Activated CD4-positive, alpha-beta T cell treated with anti-CD3 and anti-CD28 coated beads for 4 hours (primary cell): Measurements from ENCODE around the gene FRAS1.

Experiments used
- DNase-seq, 2 donors: peaks; one replicate each; pipeline ENCODE4 v3.0.0-alpha.2; 2020

Gene FRAS1

DNA sequence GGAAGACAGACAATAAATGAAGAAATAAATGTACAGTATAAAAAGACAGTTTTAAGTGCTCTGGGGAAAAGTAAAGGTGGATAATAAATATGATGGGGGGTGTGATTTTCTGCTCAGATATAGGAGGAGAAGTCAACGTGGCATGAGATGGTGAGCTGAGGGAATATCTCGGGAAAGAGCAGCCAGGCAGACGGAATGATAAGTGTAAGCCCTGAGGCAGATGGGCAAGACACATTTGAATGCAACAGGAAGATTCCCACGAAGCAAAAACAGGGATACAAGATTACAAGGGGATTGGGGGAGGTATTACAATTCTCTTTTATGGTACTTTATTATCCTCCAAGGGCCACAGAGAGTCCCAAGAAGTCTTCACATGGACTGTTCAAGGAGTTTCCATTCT lies 505.6 kb downstream of the FRAS1 start:
- DNase-seq = no peak

GRCh38 chr4:78565971-78566372 lies 508.8 kb downstream of the FRAS1 start:
- DNase-seq = no peak

- no peak for DNase-seq
These were observed 509.8 kb downstream of the FRAS1 start for GRCh38 chr4:78566834-78567499.

- DNase-seq = no peak
These were observed 510.5 kb downstream of the FRAS1 start for GRCh38 chr4:78567500-78568060.

DNA sequence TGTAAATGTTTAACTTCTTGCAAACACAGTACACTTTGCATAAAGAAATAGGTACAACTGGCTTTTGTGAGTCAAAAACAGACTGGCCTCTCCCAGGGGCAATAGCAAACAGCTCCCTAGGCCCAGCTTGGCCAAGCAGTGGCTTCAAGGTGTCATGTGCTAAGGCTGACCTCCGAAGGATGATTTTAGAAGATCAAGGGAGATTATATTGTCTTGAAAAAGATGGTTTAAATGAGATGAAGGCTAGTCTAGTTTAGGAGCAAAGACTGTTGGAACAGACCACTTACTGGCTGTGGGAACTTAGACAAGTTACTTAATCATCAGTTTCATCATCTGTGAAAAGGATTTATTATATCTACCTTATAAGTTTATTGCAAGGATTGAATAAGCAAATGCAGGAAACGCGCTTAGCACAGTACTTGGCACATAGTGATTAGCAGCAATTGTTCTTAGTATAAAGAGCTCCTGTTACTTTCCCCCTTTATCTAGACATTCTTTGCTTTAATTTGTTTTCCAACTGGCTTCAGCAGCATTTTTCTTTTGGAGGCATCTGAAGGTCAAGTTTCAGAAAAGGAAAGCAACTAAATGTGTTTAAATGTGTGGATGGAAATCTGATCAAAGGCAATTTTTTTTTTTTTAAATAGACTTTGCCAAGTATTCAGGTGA lies 511.6 kb downstream of the FRAS1 start:
- no peak for DNase-seq

GRCh38 chr4:78569306-78569821 lies 512.2 kb downstream of the FRAS1 start:
- DNase-seq = no peak

DNA sequence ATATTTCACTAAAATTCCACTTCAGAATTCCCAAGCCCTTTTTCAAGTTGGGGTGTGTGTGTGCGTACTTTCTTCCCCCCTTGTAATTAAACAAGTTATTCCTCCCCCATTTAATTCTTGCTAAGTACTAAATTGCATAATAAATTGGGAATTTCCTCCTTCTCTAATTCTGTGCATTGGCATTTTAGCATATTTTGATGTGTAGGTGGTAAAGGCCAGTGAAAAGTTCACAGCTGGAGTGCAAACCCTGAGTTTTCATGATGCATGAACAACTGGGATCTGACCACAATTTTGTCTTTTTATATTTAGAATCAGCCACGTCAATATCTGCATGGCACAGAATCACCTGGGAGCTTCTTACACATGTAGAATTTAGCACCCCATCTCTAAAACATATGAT lies 513.0 kb downstream of the FRAS1 start:
- DNase-seq = no peak

DNA sequence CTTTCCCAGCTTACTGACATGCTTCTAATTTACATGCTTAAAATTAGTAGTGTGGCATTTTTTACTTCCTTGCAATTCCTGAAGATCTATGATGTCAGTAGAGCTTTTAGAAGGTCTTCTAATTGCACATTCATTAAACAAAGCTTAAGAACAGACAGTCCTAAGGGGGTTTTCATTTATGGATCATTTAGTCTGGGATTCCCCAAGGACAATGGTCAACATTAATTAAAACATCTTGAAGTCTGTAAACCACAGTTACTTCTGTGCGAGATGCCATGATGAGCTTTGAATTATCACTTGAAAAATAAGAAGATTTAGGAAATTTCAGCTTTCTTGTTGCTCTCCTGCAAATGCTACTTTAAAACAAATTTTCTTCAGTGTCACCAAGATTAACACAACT lies 514.7 kb downstream of the FRAS1 start:
- no peak for DNase-seq

DNA sequence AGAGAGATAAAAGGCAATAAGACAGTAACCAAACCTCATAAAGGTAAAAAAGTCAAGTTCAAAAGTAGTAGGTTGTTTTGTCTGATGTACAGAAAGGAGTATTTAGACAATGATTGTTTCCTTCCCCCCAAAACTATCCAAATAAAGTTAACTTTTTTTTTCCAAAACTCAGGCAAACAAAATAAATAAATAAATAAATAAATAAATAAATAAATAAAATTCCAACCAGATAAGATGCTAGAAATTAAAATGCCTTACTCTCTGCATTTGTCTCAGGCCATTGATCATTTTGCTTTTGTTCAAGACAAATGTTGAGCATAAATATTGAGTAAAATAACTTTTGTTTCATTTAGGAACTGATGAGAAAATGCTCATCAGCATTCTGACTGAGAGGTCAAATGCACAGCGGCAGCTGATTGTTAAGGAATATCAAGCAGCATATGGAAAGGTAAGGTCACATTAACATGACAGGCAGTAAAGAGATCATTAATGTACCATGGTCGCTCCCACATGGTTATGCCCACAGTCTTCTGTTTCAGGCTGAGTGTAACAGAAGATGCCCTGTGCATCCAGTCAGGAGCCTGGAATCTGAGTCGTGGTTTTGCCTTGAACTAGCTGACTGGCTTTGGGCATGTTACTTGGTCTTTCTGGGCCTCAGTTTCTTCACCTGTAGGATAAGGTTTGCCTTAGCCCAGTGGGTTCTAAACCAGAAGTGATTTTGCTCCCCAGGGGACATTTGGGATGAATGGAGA lies 521.7 kb downstream of the FRAS1 start:
- DNase-seq = no peak

DNA sequence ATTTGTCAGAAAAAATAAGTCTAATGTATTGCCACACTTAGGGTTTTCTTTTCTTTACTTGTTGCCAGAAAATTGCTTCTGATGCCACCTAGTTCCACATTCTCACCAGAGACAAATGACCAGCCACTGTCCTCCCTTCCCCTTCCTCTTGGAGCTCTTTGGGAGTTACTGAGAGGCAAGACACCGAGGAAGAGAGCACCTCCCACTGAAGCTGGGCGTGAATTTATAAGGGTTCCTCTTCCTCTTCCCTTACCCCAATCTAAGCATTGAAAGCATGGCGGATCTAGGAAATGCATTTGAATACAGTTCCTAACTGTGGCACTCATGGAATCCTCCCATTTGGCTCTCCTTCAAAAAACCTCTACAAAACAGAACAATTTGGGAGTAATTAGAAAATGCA lies 524.5 kb downstream of the FRAS1 start:
- no peak for DNase-seq

DNA sequence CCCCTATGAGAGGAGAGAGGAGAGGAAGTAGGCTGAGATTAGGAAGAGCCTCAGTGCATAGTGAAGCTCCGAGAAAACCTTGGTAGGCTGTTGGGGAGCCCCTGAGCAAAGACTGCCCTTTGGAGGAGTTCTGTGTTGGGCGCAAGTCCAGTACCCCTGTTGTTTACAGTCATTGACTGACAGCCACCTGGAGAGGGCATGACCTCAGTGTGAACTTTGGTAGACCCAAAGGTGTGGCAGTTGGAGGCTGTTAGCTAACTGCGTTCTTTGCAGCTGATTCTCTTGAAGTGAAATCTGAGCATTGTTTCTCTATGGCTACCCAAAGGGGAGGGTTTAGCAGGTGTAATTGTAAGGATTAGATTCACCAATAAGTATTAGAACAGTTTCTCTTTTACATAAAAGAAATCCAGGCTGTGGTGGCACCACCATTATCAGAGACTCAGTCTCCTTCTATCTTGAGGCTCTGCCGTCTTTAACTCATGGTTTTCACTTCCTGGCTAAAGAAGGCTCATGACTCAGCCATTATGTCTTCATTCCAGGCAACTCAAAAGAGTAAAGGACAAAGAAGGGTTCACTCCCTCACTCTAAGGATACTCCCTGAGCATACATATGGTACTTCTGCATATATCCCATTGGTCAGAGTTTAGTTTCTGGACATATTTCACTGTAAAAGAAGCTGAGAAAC lies 527.9 kb downstream of the FRAS1 start:
- no peak for DNase-seq

- no peak for DNase-seq
These were observed 528.5 kb downstream of the FRAS1 start for GRCh38 chr4:78585633-78586032.

DNA sequence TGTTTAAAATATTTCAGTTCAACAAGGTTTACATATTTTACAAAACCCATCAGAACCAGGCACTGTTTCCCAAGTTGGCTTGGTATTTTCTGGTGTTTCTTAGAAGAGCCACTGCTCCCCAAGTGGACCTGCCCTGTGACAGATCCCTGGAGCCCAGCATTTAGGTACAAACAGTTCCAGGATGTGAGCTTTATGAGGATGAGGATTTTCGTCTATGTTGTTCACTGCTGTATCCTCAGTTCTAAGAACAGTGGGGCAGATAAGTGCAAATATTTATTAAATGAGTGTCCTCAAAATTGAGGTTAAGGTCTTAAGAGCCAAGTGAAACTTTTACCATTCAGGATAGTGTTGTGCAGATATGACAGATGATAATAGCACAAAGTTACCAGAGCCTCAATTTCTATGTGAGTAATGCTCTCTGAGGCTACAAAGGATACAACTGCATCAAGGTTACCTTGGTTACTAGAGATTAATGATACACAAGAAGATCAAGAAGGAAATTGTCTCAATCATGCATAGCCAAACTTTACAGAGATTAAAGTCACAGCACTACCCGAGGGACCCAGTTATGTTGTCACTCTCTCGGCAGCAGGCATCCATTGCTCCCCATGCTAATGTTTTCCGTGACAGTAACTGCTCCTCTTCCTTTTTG lies 531.9 kb downstream of the FRAS1 start:
- no peak for DNase-seq

DNA sequence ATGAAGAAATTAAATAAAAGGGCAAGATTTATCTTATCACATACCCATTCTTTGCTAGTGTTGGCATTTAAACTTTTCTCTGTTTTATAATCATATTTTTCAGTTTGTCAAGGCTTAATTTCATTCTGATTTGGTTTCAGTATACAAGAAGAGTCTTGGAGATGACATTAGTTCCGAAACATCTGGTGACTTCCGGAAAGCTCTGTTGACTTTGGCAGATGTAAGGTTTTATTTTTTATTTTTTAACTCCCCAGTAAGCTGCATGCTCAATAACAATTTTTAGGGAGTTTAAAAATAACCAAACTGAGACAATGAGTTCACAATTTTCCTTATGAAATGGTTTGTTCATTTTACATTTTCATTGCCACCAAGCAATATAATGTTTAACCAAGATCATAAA lies 534.3 kb downstream of the FRAS1 start:
- DNase-seq = no peak

DNA sequence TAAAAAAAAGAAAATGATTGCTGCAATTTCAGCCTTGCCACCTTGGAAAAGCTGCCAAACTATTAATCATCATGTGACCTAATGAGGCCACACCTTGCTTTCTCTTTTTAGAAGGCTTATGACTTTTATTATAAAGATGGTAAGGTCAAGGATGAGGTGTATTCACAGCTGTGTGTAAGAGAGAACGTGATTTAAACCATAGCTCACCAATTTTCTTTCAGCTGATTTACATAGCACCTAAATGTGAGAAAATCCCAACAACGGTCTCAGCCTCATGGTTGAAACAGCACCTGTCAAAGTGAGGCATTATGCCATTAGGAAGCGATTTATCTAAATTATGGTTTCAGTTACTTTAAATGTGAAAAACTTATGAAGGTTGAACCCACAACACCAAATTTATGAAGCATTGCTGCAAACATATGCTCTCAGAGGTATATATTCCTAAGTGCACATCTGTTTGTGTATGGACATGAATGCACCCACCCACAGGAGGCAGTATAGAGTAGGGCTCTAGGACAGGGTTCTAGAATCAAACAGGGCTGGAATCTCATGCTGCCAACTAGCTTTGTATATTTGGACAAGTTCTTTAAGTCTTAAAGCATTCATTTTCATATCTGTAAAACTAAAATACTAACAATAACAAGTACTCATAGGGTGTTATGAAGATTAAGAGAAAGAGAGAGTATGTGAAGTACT lies 535.1 kb downstream of the FRAS1 start:
- DNase-seq = no peak
